Measurements from ENCODE around the gene PCK2.

Gene PCK2

DNA sequence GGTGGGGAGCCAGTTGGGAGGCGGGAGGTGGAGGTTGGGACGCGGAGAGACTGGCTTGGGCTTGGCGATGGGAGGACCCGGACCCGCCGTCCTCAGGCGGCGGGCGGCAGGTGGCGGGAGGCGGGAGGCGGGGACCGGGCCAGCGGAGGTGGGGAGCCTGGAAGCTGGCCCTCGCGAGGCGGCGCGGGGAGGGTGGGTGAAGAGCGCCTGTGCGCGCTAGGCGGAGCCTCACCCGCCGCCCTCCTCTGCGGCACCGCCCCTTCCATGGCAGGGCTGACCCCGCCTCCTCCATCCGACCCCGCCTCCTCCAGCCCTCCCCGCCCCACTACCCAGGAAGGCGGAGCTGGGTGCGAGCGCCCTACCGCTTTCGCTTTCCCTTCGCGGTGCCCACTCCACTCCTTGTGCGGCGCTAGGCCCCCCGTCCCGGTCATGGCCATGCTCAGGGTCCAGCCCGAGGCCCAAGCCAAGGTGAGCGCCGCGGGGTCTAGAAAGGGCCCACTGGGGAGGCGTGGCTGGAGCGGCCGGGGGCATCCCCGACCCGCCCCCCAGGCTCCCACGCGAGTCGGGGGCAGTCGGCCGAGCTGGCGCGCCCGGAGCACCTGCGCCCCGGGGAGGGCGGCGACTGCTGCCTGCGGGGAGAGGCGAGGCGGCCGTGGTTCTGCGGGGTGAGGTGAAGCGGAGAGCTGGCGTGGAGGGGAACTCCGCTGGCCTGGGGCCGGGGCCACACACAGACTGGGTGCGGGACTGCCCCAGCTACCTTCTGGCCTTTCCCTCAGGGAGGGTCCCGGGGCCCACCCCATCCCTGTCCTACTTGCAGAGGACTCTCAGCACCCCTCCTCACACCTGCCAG is 41.9 kb downstream of the PCK2 start, which contains the start of gene PSME1:
TSS of gene PSME1 (plus strand) at position 361 of the 850 bp plus-strand sequence. CDS start at position 430, 69 bp downstream.
- TF ChIP-seq ZNF70 (CRISPR knock-in tag; IDR thresholded peaks at IDR 0.05) (no peak), TSHZ2 (CRISPR knock-in tag; IDR thresholded peaks at IDR 0.05) (no peak), RARB (CRISPR knock-in tag; IDR thresholded peaks at IDR 0.05) (no peak), ESRRG (CRISPR knock-in tag; IDR thresholded peaks at IDR 0.05) (no peak), ZNF565 (CRISPR knock-in tag; conservative IDR thresholded peaks at IDR 0.05; ENCODE audit: low read depth) (no peak), ZC3H10 (CRISPR knock-in tag; IDR thresholded peaks at IDR 0.05) (no peak), ARNTL (CRISPR knock-in tag; IDR thresholded peaks at IDR 0.05; ENCODE audit: borderline replicate concordance, low read depth) (no peak)
- ATAC-seq: peak; percentile 93

DNA sequence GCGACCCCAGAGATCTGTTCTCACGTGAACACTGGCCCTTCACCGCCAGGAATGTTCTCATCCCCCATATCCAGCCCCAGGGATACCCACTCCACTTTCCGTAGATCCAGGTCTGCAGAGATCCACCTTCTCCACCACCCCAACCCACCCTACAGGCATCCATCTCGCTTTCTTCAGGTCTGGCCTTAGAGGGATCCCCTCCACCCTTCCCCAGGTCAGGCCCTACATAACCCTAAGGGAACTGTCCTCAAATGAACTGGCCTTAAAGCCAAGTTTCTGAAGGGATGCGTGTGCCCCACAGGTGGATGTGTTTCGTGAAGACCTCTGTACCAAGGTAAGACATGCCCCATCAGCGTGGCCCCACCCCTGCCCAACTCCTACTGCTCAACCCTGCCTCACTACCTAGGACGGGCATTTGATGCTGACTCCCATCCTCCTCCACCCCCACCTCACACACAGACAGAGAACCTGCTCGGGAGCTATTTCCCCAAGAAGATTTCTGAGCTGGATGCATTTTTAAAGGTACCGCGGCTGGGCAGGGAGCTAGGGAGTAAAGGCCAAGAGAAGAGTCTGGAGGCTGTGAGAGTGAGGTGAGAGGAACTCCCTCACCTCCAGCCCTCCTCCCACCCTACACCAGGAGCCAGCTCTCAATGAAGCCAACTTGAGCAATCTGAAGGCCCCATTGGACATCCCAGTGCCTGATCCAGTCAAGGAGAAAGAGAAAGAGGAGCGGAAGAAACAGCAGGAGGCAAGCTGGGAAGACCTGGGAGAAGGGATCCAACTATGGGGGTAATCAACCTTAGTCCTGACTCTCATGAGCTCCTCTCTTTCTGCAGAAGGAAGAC is 42.8 kb downstream of the PCK2 start:
- TF ChIP-seq GLIS3 (CRISPR knock-in tag; IDR thresholded peaks at IDR 0.05) (no peak), ARNTL (CRISPR knock-in tag; IDR thresholded peaks at IDR 0.05; ENCODE audit: borderline replicate concordance, low read depth) (no peak), PATZ1 (CRISPR knock-in tag; IDR thresholded peaks at IDR 0.05; ENCODE audit: borderline replicate concordance) (no peak), ZNF565 (CRISPR knock-in tag; conservative IDR thresholded peaks at IDR 0.05; ENCODE audit: low read depth) (no peak), RARB (CRISPR knock-in tag; IDR thresholded peaks at IDR 0.05) (no peak), SNAI2 (CRISPR knock-in tag; IDR thresholded peaks at IDR 0.05) (no peak), CSDC2 (CRISPR knock-in tag; IDR thresholded peaks at IDR 0.05) (no peak), OSR1 (CRISPR knock-in tag; IDR thresholded peaks at IDR 0.05) (no peak), ISL1 (CRISPR knock-in tag; IDR thresholded peaks at IDR 0.05) (no peak), ZFP3 (CRISPR knock-in tag; IDR thresholded peaks at IDR 0.05) (no peak), ESRRG (CRISPR knock-in tag; IDR thresholded peaks at IDR 0.05) (no peak), ZNF8 (CRISPR knock-in tag; IDR thresholded peaks at IDR 0.05) (no peak)
- TF ChIP-seq, protein P1, sequence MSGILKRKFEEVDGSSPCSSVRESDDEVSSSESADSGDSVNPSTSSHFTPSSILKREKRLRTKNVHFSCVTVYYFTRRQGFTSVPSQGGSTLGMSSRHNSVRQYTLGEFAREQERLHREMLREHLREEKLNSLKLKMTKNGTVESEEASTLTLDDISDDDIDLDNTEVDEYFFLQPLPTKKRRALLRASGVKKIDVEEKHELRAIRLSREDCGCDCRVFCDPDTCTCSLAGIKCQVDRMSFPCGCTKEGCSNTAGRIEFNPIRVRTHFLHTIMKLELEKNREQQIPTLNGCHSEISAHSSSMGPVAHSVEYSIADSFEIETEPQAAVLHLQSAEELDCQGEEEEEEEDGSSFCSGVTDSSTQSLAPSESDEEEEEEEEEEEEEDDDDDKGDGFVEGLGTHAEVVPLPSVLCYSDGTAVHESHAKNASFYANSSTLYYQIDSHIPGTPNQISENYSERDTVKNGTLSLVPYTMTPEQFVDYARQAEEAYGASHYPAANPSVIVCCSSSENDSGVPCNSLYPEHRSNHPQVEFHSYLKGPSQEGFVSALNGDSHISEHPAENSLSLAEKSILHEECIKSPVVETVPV (CRISPR knock-in tag; IDR thresholded peaks at IDR 0.05): no peak
- ATAC-seq: no peak

DNA sequence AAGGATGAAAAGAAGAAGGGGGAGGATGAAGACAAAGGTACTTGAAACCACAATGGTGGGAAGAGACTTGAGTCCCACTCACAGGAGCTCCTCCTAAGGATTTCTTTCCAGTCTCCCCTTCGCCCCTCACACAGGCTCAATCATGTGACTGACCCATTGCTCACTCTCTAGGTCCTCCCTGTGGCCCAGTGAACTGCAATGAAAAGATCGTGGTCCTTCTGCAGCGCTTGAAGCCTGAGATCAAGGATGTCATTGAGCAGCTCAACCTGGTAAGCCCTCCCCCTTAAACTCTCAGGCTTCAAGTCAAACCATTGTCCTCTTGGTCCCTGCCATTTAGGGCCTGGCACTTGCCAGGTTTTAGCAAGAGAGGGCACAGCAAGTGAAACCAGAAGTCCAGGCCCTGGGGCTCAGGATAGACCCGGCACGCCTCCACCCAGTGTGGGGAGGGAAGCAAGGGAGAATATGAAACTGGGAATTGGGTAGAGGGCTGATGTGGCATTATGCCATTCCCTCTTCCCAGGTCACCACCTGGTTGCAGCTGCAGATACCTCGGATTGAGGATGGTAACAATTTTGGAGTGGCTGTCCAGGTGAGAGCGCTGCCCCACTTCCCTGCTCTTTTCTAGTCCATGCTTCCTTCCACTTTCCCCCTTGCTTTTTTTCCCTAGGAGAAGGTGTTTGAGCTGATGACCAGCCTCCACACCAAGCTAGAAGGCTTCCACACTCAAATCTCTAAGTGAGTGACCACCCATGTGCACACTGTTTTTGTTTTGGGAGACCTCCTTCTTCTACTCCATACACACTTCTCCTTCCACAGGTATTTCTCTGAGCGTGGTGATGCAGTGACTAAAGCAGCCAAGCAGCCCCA is 43.7 kb downstream of the PCK2 start:
- no peak for ATAC-seq
- TF ChIP-seq RARB (CRISPR knock-in tag; IDR thresholded peaks at IDR 0.05): no peak

GRCh38 chr14:24138396-24139271 is 44.5 kb downstream of the PCK2 start:
- no peak for ATAC-seq
- no peak for TF ChIP-seq SNAI2 (CRISPR knock-in tag; IDR thresholded peaks at IDR 0.05)
- no peak for TF ChIP-seq CSDC2 (CRISPR knock-in tag; IDR thresholded peaks at IDR 0.05)
- TF ChIP-seq PATZ1 (CRISPR knock-in tag; IDR thresholded peaks at IDR 0.05; ENCODE audit: borderline replicate concordance): no peak
- no peak for TF ChIP-seq PPARA (CRISPR knock-in tag; IDR thresholded peaks at IDR 0.05; ENCODE audit: borderline replicate concordance)
- no peak for TF ChIP-seq ZFP3 (CRISPR knock-in tag; IDR thresholded peaks at IDR 0.05)
- TF ChIP-seq, protein P2, sequence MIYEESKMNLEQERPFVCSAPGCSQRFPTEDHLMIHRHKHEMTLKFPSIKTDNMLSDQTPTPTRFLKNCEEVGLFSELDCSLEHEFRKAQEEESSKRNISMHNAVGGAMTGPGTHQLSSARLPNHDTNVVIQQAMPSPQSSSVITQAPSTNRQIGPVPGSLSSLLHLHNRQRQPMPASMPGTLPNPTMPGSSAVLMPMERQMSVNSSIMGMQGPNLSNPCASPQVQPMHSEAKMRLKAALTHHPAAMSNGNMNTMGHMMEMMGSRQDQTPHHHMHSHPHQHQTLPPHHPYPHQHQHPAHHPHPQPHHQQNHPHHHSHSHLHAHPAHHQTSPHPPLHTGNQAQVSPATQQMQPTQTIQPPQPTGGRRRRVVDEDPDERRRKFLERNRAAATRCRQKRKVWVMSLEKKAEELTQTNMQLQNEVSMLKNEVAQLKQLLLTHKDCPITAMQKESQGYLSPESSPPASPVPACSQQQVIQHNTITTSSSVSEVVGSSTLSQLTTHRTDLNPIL (CRISPR knock-in tag; IDR thresholded peaks at IDR 0.05; ENCODE audit: low read depth): no peak
- no peak for TF ChIP-seq ZNF8 (CRISPR knock-in tag; IDR thresholded peaks at IDR 0.05)
- no peak for TF ChIP-seq OSR1 (CRISPR knock-in tag; IDR thresholded peaks at IDR 0.05)
- no peak for TF ChIP-seq GLIS3 (CRISPR knock-in tag; IDR thresholded peaks at IDR 0.05)
- no peak for TF ChIP-seq BACH2 (CRISPR knock-in tag; IDR thresholded peaks at IDR 0.05; ENCODE audit: borderline replicate concordance)

Data from SK-N-SH treated with all-trans-retinoic acid at 6 μM for 48 hours (cell line).